ENCODE data around the gene SLC11A2. TPM values are rescaled to one million over a fixed set of nuclear protein-coding genes. Genes with fewer than 3 reads are reported as not detected.

Gene SLC11A2
- total and polyA plus RNA-seq, 7 donors = 15.7 to 55.3 (median 26.1) TPM

Other genes starting within 250 kb of the SLC11A2 start
- not detected for gene TMPRSS12, start 183.5 kb downstream of the SLC11A2 start, total RNA-seq
- gene TMPRSS12, start 183.5 kb downstream of the SLC11A2 start, polyA plus RNA-seq = not detected
- gene HIGD1C, start 73.8 kb downstream of the SLC11A2 start, total RNA-seq = not detected
- gene HIGD1C, start 73.8 kb downstream of the SLC11A2 start, polyA plus RNA-seq = not detected
- 10 to 100 TPM; 22.2 to 29.5 (median 28.3) TPM for gene LETMD1, start 21.9 kb upstream of the SLC11A2 start, total RNA-seq
- 10 to 100 TPM; 17.4 to 41.5 (median 24.9) TPM for gene LETMD1, start 21.9 kb upstream of the SLC11A2 start, polyA plus RNA-seq
- 10 to 100 TPM; 17.8 to 26.6 (median 18.5) TPM for gene CSRNP2, start 57.2 kb upstream of the SLC11A2 start, total RNA-seq
- gene CSRNP2, start 57.2 kb upstream of the SLC11A2 start, polyA plus RNA-seq = 10 to 100 TPM in 2 of 3 donors, 1 to 10 TPM in 1; 9.2 to 50.5 (median 11.9) TPM
- 10 to 100 TPM; 15.7 to 24.6 (median 21.2) TPM for gene TFCP2, start 146.8 kb upstream of the SLC11A2 start, total RNA-seq
- gene TFCP2, start 146.8 kb upstream of the SLC11A2 start, polyA plus RNA-seq = 10 to 100 TPM in 2 of 3 donors, 1 to 10 TPM in 1; 7.8 to 16.4 (median 15.1) TPM
- gene POU6F1, start 191.7 kb upstream of the SLC11A2 start, total RNA-seq = 10 to 100 TPM in 3 of 4 donors, 1 to 10 TPM in 1; 7.3 to 20.9 (median 14.5) TPM
- 10 to 100 TPM in 1 of 3 donors, 1 to 10 TPM in 2; 2.3 to 10.3 (median 8.7) TPM for gene POU6F1, start 191.7 kb upstream of the SLC11A2 start, polyA plus RNA-seq
- gene DAZAP2, start 212.4 kb upstream of the SLC11A2 start, total RNA-seq = 100 to 1,000 TPM in 2 of 4 donors, 10 to 100 TPM in 2; 62.4 to 157 (median 105) TPM
- gene DAZAP2, start 212.4 kb upstream of the SLC11A2 start, polyA plus RNA-seq = 100 to 1,000 TPM; 149 to 217 (median 199) TPM
- gene SMAGP, start 244.0 kb upstream of the SLC11A2 start, total RNA-seq = 1 to 10 TPM; 1.8 to 2.9 (median 2.2) TPM
- 1 to 10 TPM; 2.1 to 5.2 (median 2.4) TPM for gene SMAGP, start 244.0 kb upstream of the SLC11A2 start, polyA plus RNA-seq